ENCODE data around the gene R3HDM2. TPM values are rescaled to one million over a fixed set of nuclear protein-coding genes. Genes with fewer than 3 reads are reported as not detected.

Gene R3HDM2
- total and polyA plus RNA-seq, 2 donors (not counting 1 experiment from before 2014, with no cell fraction given), result 104 to 129 TPM

GRCh38 chr12:57205186-57205585, 225.7 kb downstream of the R3HDM2 start:
- H3K4me2 ChIP-seq (replicated peaks; ENCODE audit: low read depth, low read length, poor library complexity, severe bottlenecking), result no peak overlapping the region
- no peaks in the 10 kb centered on the region for H4K20me1 ChIP-seq (ENCODE audit: control insufficient read depth, insufficient read depth, low read length, poor library complexity, severe bottlenecking)
- H3K4me1 ChIP-seq (ENCODE audit: control insufficient read depth in 2 of 2, insufficient read depth in 2 of 2, low read length in 2 of 2), result no peaks in the 10 kb centered on the region
- ChIA-PET CTCF (no interaction called here), POLR2A (no interaction called here)
- H3K79me2 ChIP-seq (ENCODE audit: control insufficient read depth, insufficient read depth, low read length), result no peaks in the 10 kb centered on the region
- no peak overlapping the region for H3K9ac ChIP-seq (ENCODE audit: low read length)
- no peak overlapping the region for H2AFZ ChIP-seq (ENCODE audit: insufficient read depth, low read depth, low read length, poor library complexity, severe bottlenecking)
- intact Hi-C loops (cut with micrococcal nuclease), result no loop called here
- no peak for ATAC-seq (ENCODE audit: low read depth)
- H3K9me3 ChIP-seq (ENCODE audit: control extremely low read depth in 1 of 3, control insufficient read depth in 2 of 3, insufficient read depth in 1 of 3, low read length in 2 of 3), result no peaks in the 10 kb centered on the region
- no peak overlapping the region for H3K27ac Mint-ChIP-seq
- H3K27me3 Mint-ChIP-seq, result no peaks in the 10 kb centered on the region
- H3K4me3 Mint-ChIP-seq, result no peak overlapping the region
- TF ChIP-seq EZH2 (IDR thresholded peaks at IDR 0.05; ENCODE audit: borderline replicate concordance, insufficient read depth, low read depth, low read length, poor library complexity, severe bottlenecking), result no peak
- TF ChIP-seq CTCF (IDR thresholded peaks at IDR 0.05), result no peak
- no peak for DNase-seq
- H3K27me3 ChIP-seq (replicated peaks in 1 of 4; ENCODE audit: control extremely low read depth in 1 of 4, control insufficient read depth in 3 of 4, insufficient read depth in 4 of 4, low read length in 3 of 4), result no peaks in the 10 kb centered on the region
- H3K9me3 Mint-ChIP-seq (ENCODE audit: insufficient read depth), result no peaks in the 10 kb centered on the region
- WGBS (ENCODE audit: insufficient coverage), result 96% methylated on average over 26 of the region's 26 CpGs
- H3K4me3 ChIP-seq (ENCODE audit: control extremely low read depth in 1 of 5, extremely low read depth in 1 of 5, insufficient read depth in 1 of 5, low read depth in 2 of 5, low read length in 4 of 5), result no peak overlapping the region
- no peaks in the 10 kb centered on the region for H3K36me3 ChIP-seq (replicated peaks in 1 of 2; ENCODE audit: control extremely low read depth in 1 of 2, control insufficient read depth in 1 of 2, extremely low read depth in 1 of 2, insufficient read depth in 2 of 2, low read length in 1 of 2)
- no peak overlapping the region for H3K27ac ChIP-seq (ENCODE audit: low read length in 2 of 2)
- no peaks in the 10 kb centered on the region for H3K4me1 Mint-ChIP-seq

- DNase-seq (no peak), ATAC-seq (ENCODE audit: low read depth) (no peak)
- intact Hi-C loops (cut with micrococcal nuclease), result no loop called here
- WGBS (ENCODE audit: insufficient coverage), result 91% methylated on average over 14 of the region's 19 CpGs
- Histone ChIP-seq H3K9ac (ENCODE audit: low read length) (no peak overlapping the region), H3K79me2 (ENCODE audit: control insufficient read depth, insufficient read depth, low read length) (no peaks in the 10 kb centered on the region), H2AFZ (ENCODE audit: insufficient read depth, low read depth, low read length, poor library complexity, severe bottlenecking) (no peak overlapping the region), H3K4me2 (replicated peaks; ENCODE audit: low read depth, low read length, poor library complexity, severe bottlenecking) (no peak overlapping the region), H4K20me1 (ENCODE audit: control insufficient read depth, insufficient read depth, low read length, poor library complexity, severe bottlenecking) (no peaks in the 10 kb centered on the region), H3K4me3 (ENCODE audit: control extremely low read depth in 1 of 5, extremely low read depth in 1 of 5, insufficient read depth in 1 of 5, low read depth in 2 of 5, low read length in 4 of 5) (no peak overlapping the region), H3K27ac (ENCODE audit: low read length in 2 of 2) (no peak overlapping the region), H3K9me3 (ENCODE audit: control extremely low read depth in 1 of 3, control insufficient read depth in 2 of 3, insufficient read depth in 1 of 3, low read length in 2 of 3) (no peaks in the 10 kb centered on the region), H3K36me3 (replicated peaks in 1 of 2; ENCODE audit: control extremely low read depth in 1 of 2, control insufficient read depth in 1 of 2, extremely low read depth in 1 of 2, insufficient read depth in 2 of 2, low read length in 1 of 2) (no peaks in the 10 kb centered on the region), H3K4me1 (ENCODE audit: control insufficient read depth in 2 of 2, insufficient read depth in 2 of 2, low read length in 2 of 2) (no peaks in the 10 kb centered on the region), H3K27me3 (replicated peaks in 1 of 4; ENCODE audit: control extremely low read depth in 1 of 4, control insufficient read depth in 3 of 4, insufficient read depth in 4 of 4, low read length in 3 of 4) (no peaks in the 10 kb centered on the region)
- Mint-ChIP-seq H3K4me3 (no peak overlapping the region), H3K9me3 (ENCODE audit: insufficient read depth) (no peaks in the 10 kb centered on the region), H3K4me1 (no peaks in the 10 kb centered on the region), H3K27me3 (no peaks in the 10 kb centered on the region), H3K27ac (no peak overlapping the region)
- TF ChIP-seq CTCF (IDR thresholded peaks at IDR 0.05) (no peak), EZH2 (IDR thresholded peaks at IDR 0.05; ENCODE audit: borderline replicate concordance, insufficient read depth, low read depth, low read length, poor library complexity, severe bottlenecking) (no peak)
- CTCF ChIA-PET, result no interaction called here
- POLR2A ChIA-PET, result no interaction called here
Observed at GRCh38 chr12:57204454-57204853, 226.4 kb downstream of the R3HDM2 start.

Measured in B cell (primary cell).